HG03060 (cell line): Measurements from ENCODE around the gene PTCHD4.

Source experiments
- ATAC-seq: cut with Tn5 transposase; IDR thresholded peaks from one replicate; pipeline ENCODE4 v1.9.1; 2021; ENCODE audit warnings: low read depth, moderate number of reproducible peaks; ENCODE audit not compliant: unreplicated experiment

PTCHD4 gene

GRCh38 chr6:48100588-48100895 is 10.5 kb downstream of the PTCHD4 start:
- no peak for ATAC-seq

DNA sequence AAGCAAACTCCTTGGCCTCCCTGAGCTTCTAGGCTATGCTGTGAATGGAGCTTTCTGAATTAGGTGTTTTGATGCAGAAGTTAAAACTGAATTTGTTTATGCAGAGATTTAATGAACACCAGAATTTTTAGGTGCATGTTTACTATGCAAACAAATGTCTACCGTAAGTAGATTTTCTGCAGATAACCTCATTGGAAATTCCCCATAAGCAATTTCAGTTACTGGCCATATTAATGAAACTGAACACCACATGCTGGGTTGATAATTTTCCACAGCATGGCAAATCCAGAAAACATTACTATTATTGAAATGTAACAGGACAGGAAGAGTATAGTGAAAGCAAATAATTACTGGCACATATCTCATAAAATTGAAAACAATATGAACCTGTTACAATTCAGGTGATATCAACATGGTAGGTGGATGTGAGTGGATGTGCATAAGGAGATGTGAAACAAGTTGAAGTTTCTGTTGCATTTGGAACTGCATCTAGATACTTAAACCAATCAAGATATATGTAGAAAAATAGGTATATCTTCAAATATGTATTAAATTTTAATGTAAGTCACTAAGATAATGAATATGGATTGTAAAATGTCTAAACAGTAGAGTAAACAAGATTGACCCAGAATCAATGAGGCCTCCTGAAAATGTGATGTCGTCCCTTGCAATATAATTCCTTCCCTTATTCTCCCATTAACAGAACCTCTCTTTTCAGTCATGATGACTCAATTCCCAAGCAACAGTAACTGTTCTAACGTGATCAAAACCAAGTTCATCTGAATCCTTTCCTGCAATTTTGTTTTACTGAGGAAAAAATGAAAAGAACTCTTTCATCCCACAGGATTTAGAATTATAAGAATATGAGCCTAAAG is 11.0 kb downstream of the PTCHD4 start:
- ATAC-seq = no peak

- ATAC-seq = no peak
Measured at GRCh38 chr6:48098923-48099322, 12.1 kb downstream of the PTCHD4 start.

DNA sequence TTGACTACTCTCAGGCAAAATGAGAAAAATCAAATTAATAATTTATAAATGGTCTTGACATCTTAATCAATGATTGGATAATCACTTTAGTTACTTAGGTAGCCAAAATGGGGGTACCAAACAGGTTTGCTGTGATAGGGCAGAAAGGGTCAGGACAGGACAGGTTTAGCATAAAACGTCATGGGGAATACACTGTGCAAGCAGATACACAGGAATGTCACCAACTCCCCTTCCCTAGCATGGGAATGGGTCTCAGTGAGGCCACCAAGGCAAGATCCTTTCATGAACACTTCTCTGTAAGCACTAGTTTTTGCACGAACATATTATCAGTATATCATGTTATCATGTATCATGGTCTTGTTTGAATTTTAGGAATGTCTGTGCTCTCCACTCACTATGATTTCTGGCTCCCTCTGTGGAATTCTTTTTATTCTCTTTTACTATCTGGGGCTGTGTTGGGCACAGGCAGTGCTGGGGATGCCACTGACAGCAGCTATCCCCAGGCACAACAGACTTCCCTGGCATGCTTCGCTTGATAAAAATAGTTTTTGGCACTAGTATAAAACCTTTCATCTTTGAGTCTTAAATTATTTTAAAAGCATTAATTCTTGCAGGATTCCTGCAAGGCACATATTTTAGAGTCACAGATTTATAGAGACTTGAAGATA is 18.3 kb downstream of the PTCHD4 start:
- ATAC-seq = no peak

DNA sequence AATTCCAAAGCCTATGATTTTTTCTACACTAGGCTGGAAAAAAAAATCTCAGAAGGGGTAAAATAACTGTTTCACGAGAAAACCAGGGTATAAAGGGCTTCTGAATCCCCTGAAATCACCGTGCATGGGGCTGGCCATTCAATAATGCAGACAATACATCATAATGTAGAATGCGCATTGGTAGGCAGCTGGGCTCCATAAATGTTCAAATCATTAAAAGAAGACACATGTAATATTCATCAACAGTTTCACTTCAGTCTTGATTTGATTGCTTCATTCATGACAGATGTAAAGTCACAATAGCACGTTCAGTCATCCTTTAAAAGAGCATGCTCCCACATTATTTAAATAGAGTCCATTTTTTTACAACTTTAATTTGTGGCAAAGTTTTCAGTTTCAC is 20.5 kb downstream of the PTCHD4 start:
- no peak for ATAC-seq

DNA sequence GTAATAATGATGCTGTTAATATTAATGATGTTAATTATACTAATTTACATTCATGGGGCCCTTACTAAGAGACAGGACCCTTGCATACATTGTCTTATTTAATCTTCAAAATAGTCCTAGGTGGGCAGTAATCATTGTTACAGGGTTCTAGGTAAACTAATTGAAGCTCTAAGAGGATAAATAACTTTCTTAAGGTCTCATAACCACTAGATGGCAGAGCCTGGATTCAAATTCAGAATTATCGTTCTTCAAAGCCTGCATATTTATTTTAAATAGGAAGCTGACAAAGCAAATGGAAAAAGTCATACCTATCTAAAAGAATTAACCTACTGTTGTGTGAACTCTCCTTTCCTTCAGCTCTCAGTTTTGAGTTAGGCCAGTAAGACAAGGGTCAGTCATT is 23.5 kb downstream of the PTCHD4 start:
- ATAC-seq = no peak

DNA sequence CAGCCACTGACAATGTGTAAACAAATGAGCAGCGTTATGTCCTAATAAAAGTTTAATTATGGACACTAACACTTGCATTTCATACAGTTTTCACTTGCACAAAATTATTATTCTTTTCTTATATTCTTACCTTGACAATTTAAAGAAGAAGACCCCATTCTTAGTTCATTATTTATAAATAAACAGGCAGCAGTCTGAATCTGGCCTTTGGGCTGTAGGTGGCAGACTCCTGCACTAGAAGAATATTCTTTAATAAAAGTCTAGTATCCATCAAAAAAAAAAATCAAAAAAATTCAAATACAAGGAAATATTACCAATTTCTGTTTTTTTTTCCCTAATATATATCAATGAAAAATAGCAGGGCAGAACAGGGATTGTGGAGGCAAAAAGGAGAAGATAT is 24.8 kb downstream of the PTCHD4 start:
- ATAC-seq = no peak

- no peak for ATAC-seq
Measured at GRCh38 chr6:48085131-48085741, 25.8 kb downstream of the PTCHD4 start.

DNA sequence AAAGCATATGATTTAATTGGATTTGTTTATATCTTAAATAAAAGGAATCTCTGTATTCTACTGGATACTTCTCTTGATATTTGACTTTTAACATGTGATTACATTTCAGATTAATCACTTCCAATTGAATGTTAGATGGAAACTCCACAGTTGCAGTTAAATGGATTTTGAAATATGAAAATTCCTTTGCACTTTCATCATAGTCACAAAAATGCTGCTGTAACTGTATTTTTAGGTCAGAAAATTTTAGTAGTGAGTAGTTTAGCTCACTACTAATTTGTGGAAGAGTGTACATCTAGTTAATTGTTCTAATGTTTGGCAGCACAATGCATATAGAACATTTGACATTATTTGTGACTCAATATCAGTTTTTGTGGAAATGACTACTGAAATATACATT is 26.8 kb downstream of the PTCHD4 start:
- ATAC-seq = no peak

DNA sequence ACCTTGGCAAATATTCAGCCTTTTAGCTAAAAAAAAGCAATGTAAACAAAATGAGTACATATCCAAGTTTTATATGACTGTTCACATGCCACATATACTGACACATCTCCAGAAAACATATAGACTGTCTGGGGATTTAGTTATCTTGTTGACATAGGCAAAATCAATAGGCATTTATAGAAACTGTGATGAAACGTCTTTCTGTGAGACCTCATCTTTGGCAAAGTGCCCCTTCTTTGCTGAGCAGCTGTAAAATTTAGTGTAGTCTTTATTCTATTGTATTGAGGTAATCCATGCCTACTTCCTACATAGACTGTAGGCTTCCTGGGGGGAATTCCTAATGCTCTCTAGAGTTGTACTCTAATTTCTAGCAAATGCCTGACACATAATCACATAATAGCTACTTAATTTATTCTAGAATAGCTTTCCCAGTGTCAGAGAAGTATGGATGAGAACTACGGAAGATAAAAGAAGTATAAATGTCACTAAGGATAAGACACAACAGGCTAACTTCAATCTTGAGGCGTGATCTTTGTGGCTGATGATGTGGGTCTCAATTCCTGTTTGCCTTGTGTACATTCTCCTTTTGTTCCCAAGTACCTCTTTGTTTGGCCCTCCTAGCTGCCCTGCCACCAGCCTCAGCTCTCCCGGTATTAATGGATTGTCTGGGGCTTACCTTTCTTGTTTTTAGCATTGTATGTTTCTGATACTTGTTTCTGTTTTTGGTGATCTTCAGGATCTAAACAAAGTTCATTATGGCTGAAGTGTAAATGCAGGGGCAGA is 30.6 kb downstream of the PTCHD4 start:
- no peak for ATAC-seq

DNA sequence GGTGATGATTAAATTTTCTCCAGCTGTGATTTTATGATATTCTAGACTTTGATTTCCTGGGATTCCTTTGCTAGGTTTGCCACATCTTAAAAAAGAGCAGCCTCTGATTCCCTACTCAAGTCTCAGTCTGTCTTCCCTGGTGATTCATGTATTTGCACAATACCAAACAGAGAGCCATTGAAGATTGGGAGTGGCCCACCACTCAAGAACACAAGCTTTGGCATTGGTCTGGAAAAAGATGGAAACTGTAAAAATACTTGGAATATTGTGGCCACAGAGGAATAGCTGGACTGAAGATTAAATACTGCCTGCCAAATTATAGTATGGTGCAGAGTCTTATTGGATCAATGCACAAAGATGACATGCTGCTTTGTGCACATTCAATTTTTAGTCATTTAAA is 32.9 kb downstream of the PTCHD4 start:
- no peak for ATAC-seq

- no peak for ATAC-seq
Measured at GRCh38 chr6:48075181-48075580, 35.8 kb downstream of the PTCHD4 start.

- ATAC-seq = no peak
Measured at GRCh38 chr6:48073976-48074767, 36.8 kb downstream of the PTCHD4 start.

- no peak for ATAC-seq
Measured at GRCh38 chr6:48071833-48072232, 39.2 kb downstream of the PTCHD4 start.

DNA sequence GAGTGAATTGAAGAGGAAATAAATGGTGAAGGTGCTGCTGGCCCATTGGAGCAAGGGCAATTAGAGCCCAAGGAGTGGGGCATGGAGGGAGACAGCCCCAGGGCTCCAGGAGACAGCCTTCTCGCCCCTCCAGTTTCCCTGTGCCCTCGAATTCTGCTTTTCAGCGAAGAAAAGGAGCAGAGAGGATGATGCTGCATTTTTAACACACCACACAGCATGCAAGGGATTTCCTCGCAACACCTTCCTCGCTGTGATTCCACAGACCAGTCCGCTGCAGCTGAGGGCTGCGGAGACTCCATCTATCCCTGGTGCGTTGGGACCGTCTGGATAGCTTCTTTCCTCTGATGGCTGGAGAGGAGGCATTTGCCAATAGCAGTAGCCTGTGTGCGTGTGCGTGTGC is 41.7 kb downstream of the PTCHD4 start:
- ATAC-seq = no peak

DNA sequence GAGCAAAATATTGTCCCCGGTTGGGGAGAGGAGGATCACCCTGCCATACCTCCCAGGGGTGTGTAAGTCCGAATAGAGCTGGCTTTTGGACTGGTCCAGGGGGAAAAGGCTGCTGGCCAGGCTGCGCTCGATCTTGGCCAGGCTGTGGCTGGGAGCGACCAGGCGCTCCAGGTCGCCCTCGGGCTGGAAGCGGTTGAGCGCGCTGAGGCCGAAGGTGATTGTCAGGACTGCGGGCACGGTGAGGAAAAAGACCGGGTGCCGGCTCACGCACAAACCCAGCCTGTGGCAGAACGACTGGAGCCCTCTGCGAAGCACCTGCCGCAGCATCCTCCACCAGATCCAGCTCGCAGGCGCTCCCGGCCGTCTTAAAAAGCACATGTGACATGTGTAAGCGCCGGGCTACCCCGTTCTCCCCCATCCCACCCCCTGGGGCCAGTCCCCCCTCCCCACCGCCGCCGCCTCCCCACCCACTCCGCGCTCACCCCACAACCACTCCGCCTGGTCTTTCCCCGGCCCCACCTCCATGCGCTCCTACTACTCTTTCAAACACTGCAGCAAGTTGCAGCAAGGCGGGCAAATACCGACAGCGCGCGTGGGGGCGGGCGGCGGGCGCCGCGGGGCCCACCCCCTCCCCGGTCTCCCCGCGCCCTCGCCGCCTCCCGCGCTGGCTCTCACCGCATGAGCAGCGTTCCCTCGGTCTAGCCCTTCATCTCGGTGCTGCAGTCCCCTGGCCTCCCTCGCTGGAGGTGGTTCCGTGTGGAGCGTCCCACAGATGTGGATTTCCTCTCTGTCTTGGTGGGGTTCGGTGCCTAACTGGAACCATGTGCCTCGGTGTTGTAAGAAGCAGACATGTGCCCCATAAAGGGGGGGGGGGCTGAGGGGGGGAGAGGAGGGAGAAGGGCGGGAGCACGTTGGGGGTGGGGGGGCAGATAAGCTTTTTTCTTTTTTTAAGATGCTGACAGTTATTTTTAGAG is 42.4 kb downstream of the PTCHD4 start:
- ATAC-seq = no peak

DNA sequence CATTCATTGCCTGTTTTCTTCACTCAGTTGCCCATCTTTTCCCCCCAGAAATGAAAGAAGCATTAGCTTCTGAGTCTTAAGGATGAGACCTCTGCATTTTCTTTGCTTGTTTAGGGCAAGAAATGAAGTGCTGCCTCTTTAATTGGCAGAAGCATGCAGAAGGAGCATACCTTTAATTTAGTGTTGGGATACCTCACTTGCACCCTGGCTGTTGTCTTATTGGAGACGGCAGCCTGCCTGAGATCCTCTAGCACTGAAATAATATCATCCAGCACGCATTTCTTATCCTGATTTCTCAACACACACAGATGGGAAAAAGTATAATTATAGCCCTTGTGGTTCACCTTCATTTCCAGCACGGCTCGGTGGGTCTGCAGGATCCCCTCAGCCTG is 43.1 kb downstream of the PTCHD4 start:
- no peak for ATAC-seq

DNA sequence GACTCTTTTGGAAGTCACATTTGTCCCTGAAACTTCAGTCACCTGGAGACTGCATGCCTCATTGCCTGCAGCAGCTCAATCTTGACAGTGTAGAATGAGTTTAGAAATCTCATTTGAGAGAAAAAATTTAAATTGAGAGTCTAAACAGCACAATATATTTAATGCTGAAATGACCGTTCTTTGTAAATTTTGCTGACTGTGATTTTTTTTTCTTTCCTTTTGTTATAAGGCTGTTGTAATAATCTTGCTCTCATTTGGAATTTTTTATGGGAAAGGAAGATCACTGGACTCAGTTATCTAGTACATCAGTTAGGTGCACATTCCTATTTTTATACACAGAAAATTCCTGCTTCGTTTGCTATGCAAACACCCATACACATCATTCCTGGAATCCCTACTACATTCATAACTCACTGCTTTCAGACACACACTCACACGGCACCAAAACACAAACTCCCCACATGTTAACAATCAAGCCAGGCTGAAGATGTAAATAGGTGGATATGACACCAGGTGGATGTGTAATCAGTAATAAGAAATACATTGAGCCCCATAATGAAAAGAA is 43.8 kb downstream of the PTCHD4 start:
- ATAC-seq = no peak
